GM12875 (cell line): ENCODE measurements around the gene LPAR5.

Experiments
- H3K4me3 ChIP-seq: one replicate; pipeline ENCODE4 v1.5.1; 2011; ENCODE audit warnings: low read depth, low read length, control low read depth
- TF ChIP-seq, protein P1 (sequence below): IDR thresholded peaks from 2 replicates; pipeline ENCODE4 v1.5.1; 2011; ENCODE audit warnings: low read depth, mild to moderate bottlenecking, control low read depth, inconsistent platforms, low read length, moderate library complexity, borderline replicate concordance; ENCODE audit not compliant: insufficient read depth

LPAR5 gene

DNA sequence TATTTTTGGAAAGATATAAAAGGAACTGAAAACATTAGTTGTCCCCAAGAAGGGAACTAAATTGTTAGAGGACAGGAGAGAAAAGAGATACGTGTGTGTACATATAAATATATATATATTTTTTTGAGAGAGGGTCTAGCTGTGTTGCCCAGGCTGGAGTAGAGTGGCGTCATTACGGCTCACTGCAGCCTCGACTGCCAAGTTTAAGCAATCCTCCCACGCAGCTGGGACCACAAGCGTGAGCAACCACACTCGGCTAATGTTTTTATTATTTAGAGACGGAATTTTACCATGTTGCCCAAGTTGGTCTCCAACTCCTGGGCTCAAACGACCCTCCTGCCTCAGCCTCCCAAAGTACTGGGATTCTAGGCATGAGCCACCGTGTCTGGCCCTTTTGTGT, 51.5 kb downstream of the LPAR5 start:
- no peak overlapping the region for H3K4me3 ChIP-seq
- TF ChIP-seq, protein P1, sequence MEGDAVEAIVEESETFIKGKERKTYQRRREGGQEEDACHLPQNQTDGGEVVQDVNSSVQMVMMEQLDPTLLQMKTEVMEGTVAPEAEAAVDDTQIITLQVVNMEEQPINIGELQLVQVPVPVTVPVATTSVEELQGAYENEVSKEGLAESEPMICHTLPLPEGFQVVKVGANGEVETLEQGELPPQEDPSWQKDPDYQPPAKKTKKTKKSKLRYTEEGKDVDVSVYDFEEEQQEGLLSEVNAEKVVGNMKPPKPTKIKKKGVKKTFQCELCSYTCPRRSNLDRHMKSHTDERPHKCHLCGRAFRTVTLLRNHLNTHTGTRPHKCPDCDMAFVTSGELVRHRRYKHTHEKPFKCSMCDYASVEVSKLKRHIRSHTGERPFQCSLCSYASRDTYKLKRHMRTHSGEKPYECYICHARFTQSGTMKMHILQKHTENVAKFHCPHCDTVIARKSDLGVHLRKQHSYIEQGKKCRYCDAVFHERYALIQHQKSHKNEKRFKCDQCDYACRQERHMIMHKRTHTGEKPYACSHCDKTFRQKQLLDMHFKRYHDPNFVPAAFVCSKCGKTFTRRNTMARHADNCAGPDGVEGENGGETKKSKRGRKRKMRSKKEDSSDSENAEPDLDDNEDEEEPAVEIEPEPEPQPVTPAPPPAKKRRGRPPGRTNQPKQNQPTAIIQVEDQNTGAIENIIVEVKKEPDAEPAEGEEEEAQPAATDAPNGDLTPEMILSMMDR = no peak

DNA sequence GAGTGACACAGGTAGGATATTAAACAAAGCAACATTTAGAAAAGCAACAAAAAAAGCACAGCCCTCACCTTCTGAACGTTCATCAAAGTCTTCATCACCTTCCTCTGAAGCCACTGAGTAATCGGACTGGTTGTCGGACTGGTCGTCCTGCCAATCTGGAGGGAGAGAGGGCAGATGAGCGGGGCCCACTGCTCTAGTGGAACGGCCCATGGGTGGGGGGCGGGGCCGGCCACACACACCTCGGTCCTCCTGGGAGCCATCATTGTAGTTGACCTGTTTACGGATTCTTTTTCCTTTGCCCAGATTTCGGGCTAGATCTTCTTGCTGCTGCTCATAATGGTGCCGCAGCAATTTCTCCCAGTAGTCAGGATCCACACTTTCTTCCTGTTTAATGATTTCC, 52.8 kb downstream of the LPAR5 start:
- no peak overlapping the region for H3K4me3 ChIP-seq
- TF ChIP-seq, protein P1 = no peak

DNA sequence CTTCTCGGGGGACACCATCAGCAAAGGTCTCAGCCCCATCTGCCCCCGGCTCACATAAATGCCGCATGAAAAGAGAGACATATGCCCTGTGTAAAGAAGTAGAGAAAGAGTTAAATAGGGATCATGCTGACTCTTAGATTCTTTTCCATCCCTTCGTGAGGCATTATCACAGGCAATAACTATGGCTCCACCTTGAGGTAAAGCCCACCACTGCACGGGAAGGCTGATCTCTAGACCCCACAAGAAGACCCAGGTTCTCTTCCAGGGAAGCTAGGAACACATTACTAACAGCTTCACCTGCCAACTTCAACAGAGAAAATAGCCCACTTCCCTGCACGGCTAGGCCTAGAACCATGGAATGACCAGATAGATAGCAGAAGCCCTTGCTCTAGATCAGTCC, 53.6 kb downstream of the LPAR5 start:
- H3K4me3 ChIP-seq = no peak overlapping the region
- TF ChIP-seq, protein P1 = no peak

DNA sequence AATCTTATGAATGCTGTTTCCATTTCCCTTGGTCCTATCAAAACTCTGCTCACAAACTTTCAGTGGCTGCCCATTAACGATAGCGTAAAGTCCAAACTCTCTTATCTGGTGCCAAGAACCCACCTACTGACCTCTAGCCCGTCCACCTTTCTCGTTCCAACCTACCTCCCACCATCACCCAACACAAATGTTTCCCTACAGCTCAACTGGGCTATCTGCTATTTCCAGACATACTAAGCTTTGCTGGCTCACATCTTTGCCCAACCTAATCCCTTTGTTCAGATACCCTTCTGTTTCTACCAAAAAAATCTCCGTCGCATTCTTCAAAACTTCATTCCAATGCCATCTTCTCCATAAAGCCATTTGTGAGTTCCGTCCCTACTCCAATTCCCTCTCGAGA, 60.1 kb downstream of the LPAR5 start:
- TF ChIP-seq, protein P1 = no peak
- H3K4me3 ChIP-seq = no peak overlapping the region

DNA sequence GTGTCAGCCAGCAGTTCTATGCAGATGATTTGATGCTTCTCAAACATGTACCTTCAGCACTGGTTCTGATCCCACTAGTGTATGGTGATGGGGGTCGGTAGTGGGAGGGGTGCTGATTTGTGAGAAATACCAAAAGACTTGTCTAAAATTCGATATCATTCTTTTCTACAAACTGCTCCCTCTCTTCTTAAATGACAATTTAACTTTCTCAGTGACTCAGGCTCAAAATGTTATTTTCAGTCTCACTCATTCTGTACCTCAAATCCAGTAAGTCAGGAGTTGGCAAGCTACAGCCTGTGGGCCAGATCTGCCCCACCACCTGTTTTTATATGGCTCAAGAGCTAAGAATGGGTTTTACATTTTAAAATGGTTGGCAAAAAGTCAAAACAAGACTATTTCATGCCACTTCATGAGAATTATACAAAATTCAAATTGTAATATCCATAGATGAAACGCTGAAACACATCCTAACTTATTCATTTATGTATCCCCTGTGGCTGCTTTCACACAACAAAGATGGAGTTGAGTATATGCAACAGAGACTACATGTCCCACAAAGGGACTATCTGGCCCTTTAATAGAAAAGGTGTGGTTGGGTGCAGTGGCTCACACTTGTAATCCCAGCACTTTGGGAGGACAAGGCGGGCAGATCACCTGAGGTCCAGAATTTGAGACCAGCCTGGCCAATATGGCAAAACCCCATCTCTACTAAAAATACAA, 61.0 kb downstream of the LPAR5 start:
- TF ChIP-seq, protein P1 = no peak
- no peak overlapping the region for H3K4me3 ChIP-seq

DNA sequence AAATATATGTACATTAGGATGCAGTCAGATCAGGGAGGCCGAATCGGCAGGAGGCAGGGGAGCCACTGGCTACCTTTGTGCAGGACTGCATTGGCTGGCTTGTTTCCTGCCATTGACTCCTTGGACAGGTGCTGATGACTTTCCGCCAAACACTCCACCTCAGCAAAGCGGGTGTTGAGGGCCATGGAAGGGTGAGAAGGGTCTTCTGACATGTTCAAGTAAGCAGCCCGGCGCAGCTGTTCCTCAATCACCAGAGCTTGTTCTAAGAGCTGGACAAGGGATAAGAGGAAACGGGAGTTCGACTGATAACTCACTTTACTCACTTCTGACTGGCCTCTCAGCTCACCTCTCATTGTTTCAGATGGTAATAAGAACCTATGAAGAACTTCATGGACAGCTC, 62.8 kb downstream of the LPAR5 start:
- H3K4me3 ChIP-seq = no peak overlapping the region
- TF ChIP-seq, protein P1 = no peak

DNA sequence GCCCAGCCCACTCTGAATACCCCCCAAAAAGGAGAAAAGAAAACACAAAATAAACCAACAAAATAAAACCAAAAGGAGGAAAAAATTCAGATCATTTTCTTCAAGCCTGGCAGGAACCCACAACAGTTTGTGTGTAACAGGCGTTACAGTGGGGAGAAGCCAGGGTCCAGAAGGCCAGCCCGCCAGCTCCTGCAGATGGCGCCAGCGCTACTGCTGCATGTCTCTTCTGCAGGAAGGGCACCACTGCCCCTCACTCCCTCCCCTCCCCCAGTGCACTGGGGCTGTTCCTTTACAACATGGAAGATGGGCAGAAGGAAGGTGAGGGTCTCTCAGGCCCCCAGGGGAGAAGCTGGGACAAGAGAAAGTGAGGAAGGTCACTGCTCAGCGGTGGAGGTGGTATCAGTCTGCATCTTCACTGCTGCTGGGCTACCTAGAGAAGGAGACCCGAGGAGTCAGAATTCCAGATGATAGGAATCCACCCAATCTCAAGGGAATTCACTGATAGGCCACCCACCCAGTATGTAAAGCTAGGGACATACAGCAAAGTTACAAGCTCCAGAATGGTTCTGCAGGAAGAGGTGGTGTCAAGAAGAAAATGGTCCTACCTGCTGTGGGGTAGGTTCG, 65.4 kb downstream of the LPAR5 start:
- H3K4me3 ChIP-seq = no peak overlapping the region
- TF ChIP-seq, protein P1 = peak; percentile 68
